ENCODE data around the gene TK2.
A peak's percentile ranks its signal among the peaks of the same experiment; 100 is the strongest.
"Not testable (repeated sequence)": the region's sequence is repeated elsewhere in the genome, so short reads cannot be mapped to it uniquely, and the experiment has no call there.

TK2 gene

GRCh38 chr16:66481081-66481942, 68.6 kb downstream of the TK2 start:
- no peak for DNase-seq

- no peak for DNase-seq
Measured at GRCh38 chr16:66480265-66481080, 69.4 kb downstream of the TK2 start.

- DNase-seq = no peak
Measured at GRCh38 chr16:66479661-66480264, 70.2 kb downstream of the TK2 start.

- DNase-seq = peak; percentile 73
Measured at GRCh38 chr16:66478733-66479511, 71.0 kb downstream of the TK2 start.

- no peak for DNase-seq
Measured at GRCh38 chr16:66477028-66477515, 72.8 kb downstream of the TK2 start.

- DNase-seq = peak; percentile 35
Measured at GRCh38 chr16:66476328-66477027, 73.4 kb downstream of the TK2 start.

GRCh38 chr16:66475232-66475631, 74.7 kb downstream of the TK2 start:
- DNase-seq = no peak

GRCh38 chr16:66474750-66475199, 75.1 kb downstream of the TK2 start:
- DNase-seq = peak; percentile 40

- DNase-seq = no peak
Measured at GRCh38 chr16:66473654-66474519, 76.0 kb downstream of the TK2 start.

GRCh38 chr16:66473051-66473571, 76.8 kb downstream of the TK2 start:
- no peak for DNase-seq

- no peak for DNase-seq
Measured at GRCh38 chr16:66471716-66472393, 78.1 kb downstream of the TK2 start.

- DNase-seq = no peak
Measured at GRCh38 chr16:66471264-66471663, 78.7 kb downstream of the TK2 start.

- DNase-seq = no peak
Measured at GRCh38 chr16:66470556-66470955, 79.4 kb downstream of the TK2 start.

GRCh38 chr16:66469947-66470546, 79.9 kb downstream of the TK2 start:
- no peak for DNase-seq

- DNase-seq = no peak
Measured at GRCh38 chr16:66469291-66469946, 80.5 kb downstream of the TK2 start.

- no peak for DNase-seq
Measured at GRCh38 chr16:66468321-66468965, 81.5 kb downstream of the TK2 start.

- DNase-seq = no peak
Measured at GRCh38 chr16:66467611-66468010, 82.3 kb downstream of the TK2 start.

- DNase-seq = not testable (repeated sequence)
Measured at GRCh38 chr16:66466636-66467035, 83.3 kb downstream of the TK2 start.
